Neural progenitor cell (in vitro differentiated cells): ENCODE measurements around the gene RNASE9. TPM values are rescaled to one million over a fixed set of nuclear protein-coding genes. Genes with fewer than 3 reads are reported as not detected.

Experiments
- total RNA-seq: library from RNA; depleted of rRNA; stranded (reverse); fragments of >200 nt; gene quantifications from 2 replicates; pipeline ENCODE4 v1.2.3, GENCODE V29; 2015; ENCODE audit warnings: low replicate concordance

RNASE9 gene
- total RNA-seq, 1 donor from 2014 or later, result not detected

Other genes starting within 250 kb of the RNASE9 start
- 218 and 279 TPM in 2 replicates for gene CCNB1IP1, start 227.8 kb downstream of the RNASE9 start, total RNA-seq
- gene PARP2, start 217.4 kb downstream of the RNASE9 start, total RNA-seq, result 33.2 and 47.2 TPM in 2 replicates
- gene TEP1, start 147.5 kb downstream of the RNASE9 start, total RNA-seq, result 10.9 and 19.8 TPM in 2 replicates
- gene KLHL33, start 124.9 kb downstream of the RNASE9 start, total RNA-seq, result 0.22 TPM in 1 of 2 replicates, not detected in the other
- 62.5 and 67.0 TPM in 2 replicates for gene OSGEP, start 106.2 kb downstream of the RNASE9 start, total RNA-seq
- gene APEX1, start 105.8 kb downstream of the RNASE9 start, total RNA-seq, result 76.6 and 118 TPM in 2 replicates
- 24.1 and 35.3 TPM in 2 replicates for gene PIP4P1, start 99.6 kb downstream of the RNASE9 start, total RNA-seq
- 43.6 and 50.6 TPM in 2 replicates for gene PNP, start 91.6 kb downstream of the RNASE9 start, total RNA-seq
- not detected in 2 replicates for gene RNASE10, start 55.5 kb downstream of the RNASE9 start, total RNA-seq
- not detected in 2 replicates for gene RNASE11, start 27.0 kb upstream of the RNASE9 start, total RNA-seq
- gene RNASE12, start 30.3 kb upstream of the RNASE9 start, total RNA-seq, result not detected in 2 replicates
- not detected in 2 replicates for gene OR6S1, start 80.6 kb upstream of the RNASE9 start, total RNA-seq
- 2.0 and 2.1 TPM in 2 replicates for gene RNASE4, start 123.5 kb upstream of the RNASE9 start, total RNA-seq
- 0.99 TPM in 1 of 2 replicates, not detected in the other for gene ANG, start 127.7 kb upstream of the RNASE9 start, total RNA-seq
- not detected in 2 replicates for gene EDDM3A, start 184.8 kb upstream of the RNASE9 start, total RNA-seq
- gene EDDM3B, start 207.4 kb upstream of the RNASE9 start, total RNA-seq, result not detected in 2 replicates
- not detected in 2 replicates for gene RNASE6, start 220.2 kb upstream of the RNASE9 start, total RNA-seq
- 5.7 TPM in 1 of 2 replicates, not detected in the other for gene RNASE1, start 241.8 kb upstream of the RNASE9 start, total RNA-seq